ENCODE data around the gene ZCCHC2.

The ZCCHC2 gene

DNA sequence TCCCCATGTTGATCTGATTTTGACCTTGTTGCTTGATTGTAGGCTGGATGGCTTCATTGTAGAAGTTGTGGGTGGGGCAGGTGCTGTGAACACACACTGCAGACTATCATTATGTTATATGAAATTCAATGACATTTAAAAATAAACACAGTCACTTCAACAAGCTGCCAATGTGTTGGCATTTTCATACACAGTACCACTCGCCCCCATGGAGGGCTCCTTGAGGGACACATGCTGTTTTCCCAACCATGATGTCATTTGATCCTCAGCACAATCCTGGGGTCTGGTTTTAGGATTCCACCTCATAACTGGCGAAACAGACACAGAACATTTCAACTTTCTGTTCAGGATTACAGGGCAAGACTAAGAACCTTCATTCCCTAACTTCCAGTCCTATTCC is 86.9 kb downstream of the ZCCHC2 start:
- no peak for DNase-seq (ENCODE audit: low read depth in 2 of 2)

GRCh38 chr18:62610351-62610700 is 87.5 kb downstream of the ZCCHC2 start:
- DNase-seq (ENCODE audit: low read depth in 2 of 2), result no peak

DNA sequence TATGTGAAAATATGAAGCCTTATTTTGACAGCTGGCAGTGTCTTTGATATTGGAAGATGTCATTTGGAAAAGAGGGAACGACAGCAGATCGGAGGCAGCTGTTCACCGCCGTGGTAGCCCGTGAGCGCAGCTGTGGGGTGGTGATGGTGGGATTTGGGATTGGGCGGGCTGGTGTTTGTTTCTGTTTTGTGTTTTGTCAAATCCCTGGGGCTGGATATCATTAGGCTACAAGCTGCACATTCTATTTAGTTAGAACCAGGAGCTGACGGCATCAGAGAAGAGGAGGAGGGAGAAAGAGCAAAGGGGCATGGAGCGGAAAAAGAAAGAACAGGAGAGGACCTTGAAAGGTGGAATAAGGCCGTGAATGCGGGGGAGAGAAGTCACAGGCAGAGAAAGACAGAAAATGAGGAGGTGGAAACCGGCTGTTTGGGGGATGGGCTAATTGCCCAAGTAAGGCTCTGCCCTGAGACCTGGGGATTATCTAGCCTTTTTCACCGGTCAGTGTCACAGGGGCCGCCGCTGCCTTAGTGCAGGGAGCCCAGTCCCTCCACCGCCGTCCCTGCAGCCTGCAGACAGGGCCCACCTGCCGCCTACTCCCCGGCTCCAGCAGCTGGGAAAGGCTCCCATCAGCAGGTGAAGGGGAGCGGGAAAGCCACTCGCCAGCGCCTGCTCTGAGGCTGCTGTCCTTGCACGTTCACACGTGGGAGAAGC is 88.0 kb downstream of the ZCCHC2 start:
- no peak for DNase-seq (ENCODE audit: low read depth in 2 of 2)

DNA sequence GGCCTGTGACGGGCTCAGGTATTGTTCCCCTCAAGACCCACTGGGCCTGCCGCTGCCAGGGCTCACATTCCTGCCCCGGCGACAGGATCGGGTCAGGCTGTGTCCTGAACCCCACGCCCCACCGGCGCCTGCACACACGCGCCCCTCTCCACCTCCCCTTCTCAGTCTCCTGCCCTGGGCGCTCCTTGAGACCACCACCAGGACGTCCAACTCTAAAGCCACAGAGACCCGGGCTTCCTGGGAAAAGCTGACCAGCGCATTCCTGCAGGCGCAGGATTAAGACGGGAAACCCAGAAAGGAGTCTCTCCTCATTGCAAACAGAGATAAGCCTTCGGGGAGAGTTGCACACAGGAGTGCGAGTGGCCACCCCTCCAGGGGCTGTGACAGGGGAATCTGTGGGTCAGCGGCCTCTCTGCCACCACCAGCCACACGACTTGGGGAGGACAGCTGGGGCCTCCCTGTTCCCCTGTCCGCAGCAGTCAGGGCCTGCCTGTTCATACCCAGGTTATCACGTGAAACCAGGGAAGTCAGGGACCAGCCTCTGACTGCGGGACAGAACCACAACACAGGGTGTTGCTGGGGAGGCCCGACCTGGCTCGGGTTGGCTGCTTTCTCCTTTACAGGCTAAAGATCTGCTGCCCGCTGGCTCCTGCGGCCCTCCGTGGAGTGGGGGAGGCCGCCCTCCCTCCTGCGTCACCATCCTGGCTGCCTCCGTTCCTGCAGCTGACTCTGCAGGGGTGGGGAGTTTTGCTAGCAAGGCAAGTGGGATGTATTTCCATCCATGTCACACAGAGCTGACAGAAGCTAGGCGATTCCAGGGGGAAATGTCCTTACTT is 88.8 kb downstream of the ZCCHC2 start:
- DNase-seq (ENCODE audit: low read depth in 2 of 2), result no peak

DNA sequence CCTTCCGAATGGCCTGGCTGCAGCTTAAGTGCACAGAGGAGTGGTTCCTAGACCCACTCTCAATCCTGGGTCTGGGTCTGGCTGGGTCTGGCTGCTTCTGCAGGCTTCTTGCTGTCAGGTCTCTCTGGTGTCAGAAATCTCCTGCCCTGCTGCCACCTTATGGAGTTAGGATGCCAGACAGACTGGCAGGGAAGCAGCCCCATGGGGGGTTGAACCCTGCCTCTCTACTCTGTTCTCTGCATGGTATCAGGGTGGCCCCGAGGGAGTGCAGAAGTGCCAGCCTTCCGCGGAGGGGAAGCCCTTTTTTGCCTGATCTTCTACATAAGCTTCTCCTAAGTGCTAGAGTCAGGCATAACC is 89.4 kb downstream of the ZCCHC2 start:
- no peak for DNase-seq (ENCODE audit: low read depth in 2 of 2)

DNA sequence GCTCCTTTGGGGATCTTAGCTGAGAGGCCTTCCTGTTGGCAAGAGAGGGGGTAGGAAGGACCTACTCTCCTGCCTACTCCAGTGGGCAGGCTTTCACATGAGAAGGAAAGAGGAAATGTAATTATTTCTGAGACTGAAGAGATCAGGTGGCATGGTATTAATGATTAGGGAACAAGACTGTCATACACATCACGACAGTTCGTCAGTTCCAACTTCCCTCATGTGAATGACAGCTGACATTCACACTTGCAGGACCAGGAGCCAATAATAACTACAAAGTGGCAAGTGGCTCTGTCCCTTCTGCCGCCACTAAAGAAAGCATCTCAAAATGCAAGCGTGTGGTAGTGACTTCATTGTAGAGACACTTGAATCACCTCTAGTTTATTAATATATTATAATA is 90.0 kb downstream of the ZCCHC2 start:
- DNase-seq (ENCODE audit: low read depth in 2 of 2), result no peak

DNA sequence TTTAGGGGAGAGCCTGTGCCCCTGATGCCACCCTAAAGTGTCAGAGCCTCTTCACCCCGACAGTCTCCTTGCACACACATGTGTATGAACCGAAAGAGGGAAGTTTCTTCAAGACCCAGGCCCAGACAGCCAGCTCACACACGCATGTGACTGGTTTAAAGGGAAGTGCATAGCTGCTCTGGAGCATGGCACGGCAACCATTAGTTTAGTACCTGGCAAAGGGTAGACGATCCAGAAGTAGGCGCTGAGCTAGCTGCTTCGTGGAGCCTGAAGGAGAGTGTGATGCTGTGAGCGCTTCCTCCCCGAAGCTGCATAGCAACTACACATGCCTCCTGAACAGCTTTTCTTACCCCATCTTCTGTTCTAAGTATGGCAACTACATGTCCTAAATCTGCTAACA is 91.7 kb downstream of the ZCCHC2 start:
- DNase-seq (ENCODE audit: low read depth in 2 of 2), result no peak

GRCh38 chr18:62616331-62616805 is 93.5 kb downstream of the ZCCHC2 start:
- no peak for DNase-seq (ENCODE audit: low read depth in 2 of 2)

GRCh38 chr18:62617793-62618591 is 95.2 kb downstream of the ZCCHC2 start:
- no peak for DNase-seq (ENCODE audit: low read depth in 2 of 2)

- DNase-seq (ENCODE audit: low read depth in 2 of 2), result no peak
Measured at GRCh38 chr18:62618735-62619134, 95.9 kb downstream of the ZCCHC2 start.

DNA sequence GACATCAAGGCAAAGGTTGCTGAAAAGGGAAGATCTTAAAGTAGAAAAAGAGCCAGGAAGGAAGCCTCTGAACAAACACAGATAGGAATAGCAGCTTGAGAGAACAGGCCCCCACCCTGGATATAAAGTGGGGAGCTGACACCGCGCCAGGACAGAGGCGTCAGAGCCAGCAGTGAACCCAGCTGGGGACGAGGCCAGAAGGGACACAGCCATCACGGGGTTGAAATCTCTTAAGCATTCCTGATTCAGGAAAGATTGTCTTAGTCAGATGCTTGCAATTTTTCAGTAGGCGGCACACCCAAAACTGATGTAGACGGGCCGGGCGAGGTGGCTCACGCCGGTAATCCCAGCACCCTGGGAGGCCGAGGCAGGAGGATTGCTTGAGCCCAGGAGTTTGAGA is 98.7 kb downstream of the ZCCHC2 start:
- DNase-seq (ENCODE audit: low read depth in 2 of 2), result no peak

GRCh38 chr18:62625019-62625418 is 102.2 kb downstream of the ZCCHC2 start:
- DNase-seq (ENCODE audit: low read depth in 2 of 2), result no peak
